ENCODE results near the gene MFAP2.

MFAP2 gene

GRCh38 chr1:16926491-16927073, 53.8 kb downstream of the MFAP2 start:
- peak; percentile 85 for DNase-seq

DNA sequence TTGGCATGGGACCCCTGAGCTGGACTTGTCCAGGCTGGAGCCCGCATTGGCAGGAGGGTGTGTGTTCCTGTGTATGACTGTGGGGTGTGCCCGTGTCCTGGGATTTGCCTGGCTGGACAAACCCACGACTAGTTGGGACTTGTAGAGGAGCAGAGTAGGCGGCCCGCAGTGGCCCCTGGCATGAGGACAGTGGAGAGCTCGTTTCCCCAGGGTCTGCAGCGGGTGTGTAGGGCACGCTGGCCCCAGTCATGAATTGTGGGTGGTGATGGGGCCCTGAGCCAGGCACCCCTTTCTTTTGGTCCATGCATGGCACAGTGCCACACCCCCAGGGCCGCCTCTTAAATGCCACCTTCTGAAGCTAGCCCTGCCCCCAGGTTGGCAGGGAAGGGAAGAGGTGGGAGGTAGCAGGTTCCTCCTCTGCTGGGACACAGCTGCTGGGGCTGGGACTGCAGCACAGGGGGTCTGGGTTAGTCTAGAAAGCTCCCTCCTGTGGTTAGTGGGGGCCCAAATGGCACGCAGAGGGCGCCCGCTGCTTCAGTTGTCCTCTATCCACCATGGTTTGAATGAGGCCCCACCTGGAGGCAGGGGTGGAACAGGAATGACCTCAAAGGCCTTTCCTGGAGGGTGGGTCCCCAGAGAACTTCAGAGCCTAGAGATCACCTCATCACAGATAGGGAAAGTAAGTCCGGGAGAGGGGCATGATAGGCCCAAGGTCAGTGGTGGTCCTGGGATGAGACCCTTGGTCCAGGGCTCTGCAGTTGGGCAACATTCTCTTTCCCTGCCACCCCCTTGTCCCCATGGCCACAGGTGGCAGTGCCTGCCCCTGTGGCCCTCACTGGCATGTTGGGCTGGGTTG, 54.6 kb downstream of the MFAP2 start:
- DNase-seq: no peak

GRCh38 chr1:16924919-16925477, 55.4 kb downstream of the MFAP2 start:
- no peak for DNase-seq

All from NCI-H1092 (cell line).